ENCODE measurements around the gene RELN.

The RELN gene

GRCh38 chr7:103613655-103614642 is 375.5 kb downstream of the RELN start:
- no peak for FAIRE-seq
- TF ChIP-seq POLR2AphosphoS5 (IDR thresholded peaks at IDR 0.05; ENCODE audit: low read depth, low read length) (no peak), PAX5 (IDR thresholded peaks at IDR 0.05; ENCODE audit: insufficient read depth, low read length, severe bottlenecking) (no peak), SPI1 (IDR thresholded peaks at IDR 0.05; ENCODE audit: low read depth, low read length) (no peak), POLR2A (IDR thresholded peaks at IDR 0.05; ENCODE audit: low read depth, low read length) (no peak), TAF1 (IDR thresholded peaks at IDR 0.05; ENCODE audit: low read depth, low read length) (no peak), POU2F2 (IDR thresholded peaks at IDR 0.05; ENCODE audit: low read depth, low read length) (no peak)
- no peak for DNase-seq (ENCODE audit: insufficient read length, low spot score)

- FAIRE-seq (no peak), DNase-seq (ENCODE audit: insufficient read length, low spot score) (no peak)
- TF ChIP-seq POLR2A (IDR thresholded peaks at IDR 0.05; ENCODE audit: low read depth, low read length): no peak
- no peak for TF ChIP-seq PAX5 (IDR thresholded peaks at IDR 0.05; ENCODE audit: insufficient read depth, low read length, severe bottlenecking)
- no peak for TF ChIP-seq SPI1 (IDR thresholded peaks at IDR 0.05; ENCODE audit: low read depth, low read length)
- no peak for TF ChIP-seq POLR2AphosphoS5 (IDR thresholded peaks at IDR 0.05; ENCODE audit: low read depth, low read length)
- no peak for TF ChIP-seq POU2F2 (IDR thresholded peaks at IDR 0.05; ENCODE audit: low read depth, low read length)
- no peak for TF ChIP-seq TAF1 (IDR thresholded peaks at IDR 0.05; ENCODE audit: low read depth, low read length)
These were observed 379.7 kb downstream of the RELN start for GRCh38 chr7:103609778-103610177.

GRCh38 chr7:103605640-103606039 is 383.8 kb downstream of the RELN start:
- TF ChIP-seq SPI1 (IDR thresholded peaks at IDR 0.05; ENCODE audit: low read depth, low read length) (no peak), TAF1 (IDR thresholded peaks at IDR 0.05; ENCODE audit: low read depth, low read length) (no peak), POLR2A (IDR thresholded peaks at IDR 0.05; ENCODE audit: low read depth, low read length) (no peak), PAX5 (IDR thresholded peaks at IDR 0.05; ENCODE audit: insufficient read depth, low read length, severe bottlenecking) (no peak), POU2F2 (IDR thresholded peaks at IDR 0.05; ENCODE audit: low read depth, low read length) (no peak), POLR2AphosphoS5 (IDR thresholded peaks at IDR 0.05; ENCODE audit: low read depth, low read length) (no peak)
- no peak for FAIRE-seq
- DNase-seq (ENCODE audit: insufficient read length, low spot score): no peak

GRCh38 chr7:103598326-103598905 is 391.0 kb downstream of the RELN start:
- TF ChIP-seq POLR2A (IDR thresholded peaks at IDR 0.05; ENCODE audit: low read depth, low read length) (no peak), POU2F2 (IDR thresholded peaks at IDR 0.05; ENCODE audit: low read depth, low read length) (no peak), POLR2AphosphoS5 (IDR thresholded peaks at IDR 0.05; ENCODE audit: low read depth, low read length) (no peak), PAX5 (IDR thresholded peaks at IDR 0.05; ENCODE audit: insufficient read depth, low read length, severe bottlenecking) (no peak), SPI1 (IDR thresholded peaks at IDR 0.05; ENCODE audit: low read depth, low read length) (no peak), TAF1 (IDR thresholded peaks at IDR 0.05; ENCODE audit: low read depth, low read length) (no peak)
- FAIRE-seq: no peak

GRCh38 chr7:103597606-103598005 is 391.9 kb downstream of the RELN start:
- no peak for TF ChIP-seq SPI1 (IDR thresholded peaks at IDR 0.05; ENCODE audit: low read depth, low read length)
- no peak for TF ChIP-seq PAX5 (IDR thresholded peaks at IDR 0.05; ENCODE audit: insufficient read depth, low read length, severe bottlenecking)
- TF ChIP-seq POLR2AphosphoS5 (IDR thresholded peaks at IDR 0.05; ENCODE audit: low read depth, low read length): no peak
- TF ChIP-seq POLR2A (IDR thresholded peaks at IDR 0.05; ENCODE audit: low read depth, low read length): no peak
- TF ChIP-seq TAF1 (IDR thresholded peaks at IDR 0.05; ENCODE audit: low read depth, low read length): no peak
- TF ChIP-seq POU2F2 (IDR thresholded peaks at IDR 0.05; ENCODE audit: low read depth, low read length): no peak
- DNase-seq (ENCODE audit: insufficient read length, low spot score): no peak
- FAIRE-seq: no peak

More at GRCh38 chr7:103598326-103598905, 391.0 kb downstream of the RELN start:
- DNase-seq (ENCODE audit: insufficient read length, low spot score): no peak

- TF ChIP-seq POU2F2 (IDR thresholded peaks at IDR 0.05; ENCODE audit: low read depth, low read length) (no peak), SPI1 (IDR thresholded peaks at IDR 0.05; ENCODE audit: low read depth, low read length) (no peak), POLR2AphosphoS5 (IDR thresholded peaks at IDR 0.05; ENCODE audit: low read depth, low read length) (no peak), POLR2A (IDR thresholded peaks at IDR 0.05; ENCODE audit: low read depth, low read length) (no peak), PAX5 (IDR thresholded peaks at IDR 0.05; ENCODE audit: insufficient read depth, low read length, severe bottlenecking) (no peak), TAF1 (IDR thresholded peaks at IDR 0.05; ENCODE audit: low read depth, low read length) (no peak)
- DNase-seq (ENCODE audit: insufficient read length, low spot score) (no peak), FAIRE-seq (no peak)
These were observed 395.3 kb downstream of the RELN start for GRCh38 chr7:103594186-103594585.

GRCh38 chr7:103593691-103594090 is 395.8 kb downstream of the RELN start:
- TF ChIP-seq POU2F2 (IDR thresholded peaks at IDR 0.05; ENCODE audit: low read depth, low read length) (no peak), PAX5 (IDR thresholded peaks at IDR 0.05; ENCODE audit: insufficient read depth, low read length, severe bottlenecking) (no peak), POLR2A (IDR thresholded peaks at IDR 0.05; ENCODE audit: low read depth, low read length) (no peak)
- FAIRE-seq (no peak), DNase-seq (ENCODE audit: insufficient read length, low spot score) (no peak)

GRCh38 chr7:103592844-103593243 is 396.6 kb downstream of the RELN start:
- TF ChIP-seq SPI1 (IDR thresholded peaks at IDR 0.05; ENCODE audit: low read depth, low read length) (no peak), POU2F2 (IDR thresholded peaks at IDR 0.05; ENCODE audit: low read depth, low read length) (no peak), POLR2AphosphoS5 (IDR thresholded peaks at IDR 0.05; ENCODE audit: low read depth, low read length) (no peak), TAF1 (IDR thresholded peaks at IDR 0.05; ENCODE audit: low read depth, low read length) (no peak), PAX5 (IDR thresholded peaks at IDR 0.05; ENCODE audit: insufficient read depth, low read length, severe bottlenecking) (no peak), POLR2A (IDR thresholded peaks at IDR 0.05; ENCODE audit: low read depth, low read length) (no peak)
- DNase-seq (ENCODE audit: insufficient read length, low spot score) (no peak), FAIRE-seq (no peak)

- DNase-seq (ENCODE audit: insufficient read length, low spot score) (no peak), FAIRE-seq (no peak)
- TF ChIP-seq TAF1 (IDR thresholded peaks at IDR 0.05; ENCODE audit: low read depth, low read length) (no peak), POU2F2 (IDR thresholded peaks at IDR 0.05; ENCODE audit: low read depth, low read length) (no peak), SPI1 (IDR thresholded peaks at IDR 0.05; ENCODE audit: low read depth, low read length) (no peak), POLR2AphosphoS5 (IDR thresholded peaks at IDR 0.05; ENCODE audit: low read depth, low read length) (no peak), POLR2A (IDR thresholded peaks at IDR 0.05; ENCODE audit: low read depth, low read length) (no peak), PAX5 (IDR thresholded peaks at IDR 0.05; ENCODE audit: insufficient read depth, low read length, severe bottlenecking) (no peak)
These were observed 397.3 kb downstream of the RELN start for GRCh38 chr7:103592187-103592586.
